ENCODE data around the gene TRAF3.

The TRAF3 gene

DNA sequence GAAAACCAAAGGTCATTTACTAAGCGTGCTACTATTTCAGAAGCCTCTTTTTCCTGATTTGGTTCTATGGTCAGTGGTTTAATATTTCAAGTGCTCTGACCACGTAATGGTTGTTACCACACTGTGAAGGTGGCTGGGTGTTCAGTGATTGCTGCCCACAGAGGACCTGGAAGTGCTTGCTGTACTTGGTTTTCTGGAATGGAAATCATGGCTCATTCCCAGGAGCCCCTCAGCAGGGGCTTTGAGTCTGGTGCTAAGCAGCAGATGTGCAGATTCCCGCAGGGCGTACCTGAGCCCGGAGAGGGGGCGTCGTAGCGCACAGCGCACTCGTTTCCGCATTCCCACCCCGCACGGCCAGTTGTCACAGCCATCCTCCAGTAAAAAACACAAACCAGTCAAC lies 50.5 kb downstream of the TRAF3 start:
- no peak for TF ChIP-seq CTCF (IDR thresholded peaks at IDR 0.05; ENCODE audit: low read depth, low read length)
- no peak overlapping the region for H3K4me3 ChIP-seq (ENCODE audit: low read depth, low read length)

- no peak overlapping the region for H3K4me3 ChIP-seq (ENCODE audit: low read depth, low read length)
- TF ChIP-seq CTCF (IDR thresholded peaks at IDR 0.05; ENCODE audit: low read depth, low read length), result no peak
Observed at GRCh38 chr14:102828151-102828550, 50.9 kb downstream of the TRAF3 start.

- TF ChIP-seq CTCF (IDR thresholded peaks at IDR 0.05; ENCODE audit: low read depth, low read length), result no peak
- no peak overlapping the region for H3K4me3 ChIP-seq (ENCODE audit: low read depth, low read length)
Observed at GRCh38 chr14:102829016-102829548, 51.8 kb downstream of the TRAF3 start.

- TF ChIP-seq CTCF (IDR thresholded peaks at IDR 0.05; ENCODE audit: low read depth, low read length), result no peak
Observed at GRCh38 chr14:102830474-102831045, 53.3 kb downstream of the TRAF3 start.

GRCh38 chr14:102831163-102831804 lies 54.0 kb downstream of the TRAF3 start:
- TF ChIP-seq CTCF (IDR thresholded peaks at IDR 0.05; ENCODE audit: low read depth, low read length), result no peak
- H3K4me3 ChIP-seq (ENCODE audit: low read depth, low read length), result no peak overlapping the region

More at GRCh38 chr14:102830474-102831045, 53.3 kb downstream of the TRAF3 start:
- H3K4me3 ChIP-seq (ENCODE audit: low read depth, low read length), result no peak overlapping the region

DNA sequence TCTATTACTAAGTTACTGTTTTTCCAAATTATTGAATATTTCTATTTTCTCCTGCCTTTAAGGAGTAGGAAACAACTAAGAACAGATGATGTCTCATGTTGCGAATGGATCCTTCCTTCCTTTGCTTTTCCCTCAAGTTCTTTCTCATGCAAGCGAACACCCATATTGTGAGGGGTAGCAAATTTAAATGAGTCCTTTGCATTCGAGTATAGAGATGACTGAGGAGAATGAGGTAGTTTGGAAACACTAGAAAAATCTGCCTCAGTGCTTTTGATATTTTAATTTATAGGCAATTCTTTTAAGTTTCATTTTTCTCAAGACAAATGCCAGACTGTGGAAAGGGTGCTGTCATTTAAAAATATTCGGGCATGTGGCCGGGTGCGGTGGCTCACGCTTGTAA lies 56.1 kb downstream of the TRAF3 start:
- TF ChIP-seq CTCF (IDR thresholded peaks at IDR 0.05; ENCODE audit: low read depth, low read length), result no peak
- no peak overlapping the region for H3K4me3 ChIP-seq (ENCODE audit: low read depth, low read length)

DNA sequence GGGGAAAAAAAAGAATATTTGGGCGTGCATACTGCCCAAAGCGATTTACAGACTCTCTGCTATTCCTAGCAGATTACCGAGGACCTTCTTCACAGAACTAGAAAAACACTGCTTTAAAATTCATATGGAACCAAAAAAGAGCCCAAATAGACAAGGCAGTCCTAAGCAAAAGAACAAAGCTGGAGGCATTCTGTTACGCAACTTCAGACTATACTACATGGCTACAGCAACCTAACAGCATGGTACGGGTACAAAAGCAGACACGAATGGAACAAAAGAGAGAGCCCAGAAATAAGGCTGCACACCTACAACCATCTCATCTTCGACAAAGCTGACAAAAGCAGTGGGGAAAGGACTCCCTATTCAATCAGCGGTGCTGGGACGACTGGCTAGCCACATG lies 56.7 kb downstream of the TRAF3 start:
- no peak overlapping the region for H3K4me3 ChIP-seq (ENCODE audit: low read depth, low read length)
- TF ChIP-seq CTCF (IDR thresholded peaks at IDR 0.05; ENCODE audit: low read depth, low read length), result no peak

Measured in WI38 (cell line).